GM12878 (cell line): ENCODE data around the gene VTI1A. TPM values are rescaled to one million over a fixed set of nuclear protein-coding genes. Genes with fewer than 3 reads are reported as not detected.

Source experiments
- ATAC-seq: fragments of 200-7000 bp; cut with Tn5 transposase; 3 replicates; pipeline ENCODE4 v1.9.1; 2020; ENCODE audit warnings: mild to moderate bottlenecking, moderate library complexity
- BruUV-seq: library from RNA; stranded (reverse); fragments of 400-500 nt; replicated peaks from 2 replicates; lab custom pipeline; 2021; lab: Mats Ljungman, UMichigan
- CTCF ChIA-PET: fragments of 300-600 bp; sonication (Branson Sonifier 250); formaldehyde crosslinking; extraction: SDS; loops from one replicate; lab custom pipeline; 2021; ENCODE audit warnings: inconsistent platforms; lab: Yijun Ruan, JAX
- POLR2A ChIA-PET: fragments of 350-600 bp; formaldehyde crosslinking; extraction: SDS; loops from one replicate; lab custom pipeline; 2021; ENCODE audit warnings: inconsistent platforms; lab: Charles Lee
- RAD21 ChIA-PET: fragments of 300-600 bp; sonication (Branson Sonifier 250); formaldehyde crosslinking; loops from one replicate; lab custom pipeline; 2023; ENCODE audit warnings: antibody characterized with exemption; ENCODE audit not compliant: unreplicated experiment; lab: Charles Lee
- SMC1A ChIA-PET: fragments of 300-600 bp; sonication (Branson Sonifier 250); formaldehyde crosslinking; loops from one replicate; lab custom pipeline; 2023; ENCODE audit not compliant: unreplicated experiment, uncharacterized antibody; lab: Charles Lee
- DNase-seq: peaks from one replicate; pipeline ENCODE4 v3.0.0-alpha.2; 2011; ENCODE audit warnings: low read depth, low spot score
- FAIRE-seq: peaks from 3 replicates; lab custom pipeline; 2011; peaks lifted over from hg19 to GRCh38; lab: Jason Lieb, UNC
- H2AFZ ChIP-seq: 2 replicates; pipeline ENCODE4 v1.6.0; 2011; ENCODE audit warnings: low read depth, low read length, control low read depth; ENCODE audit not compliant: control insufficient read depth
- H3K27ac ChIP-seq: 2 replicates; pipeline ENCODE4 v1.5.1; 2011; ENCODE audit warnings: control low read depth; ENCODE audit not compliant: control insufficient read depth, insufficient read depth
- H3K27me3 ChIP-seq, 2 experiments: replicated peaks in 1 of 2; 2 replicates each; pipeline versions ENCODE4 v1.6.0 to v1.6.1; 2011; ENCODE audit warnings: low read length in 1 of 2; ENCODE audit not compliant: control insufficient read depth in 2 of 2, insufficient read depth in 2 of 2
- H3K36me3 ChIP-seq, 2 experiments: 2 replicates each; pipeline ENCODE4 v1.5.1; 2011; ENCODE audit warnings: low read length in 1 of 2; ENCODE audit not compliant: control insufficient read depth in 2 of 2, insufficient read depth in 2 of 2
- H3K4me1 ChIP-seq: 2 replicates; pipeline ENCODE4 v1.6.1; 2011; ENCODE audit warnings: mild to moderate bottlenecking, low read length, moderate library complexity, mixed read lengths; ENCODE audit not compliant: control insufficient read depth, insufficient read depth
- H3K4me2 ChIP-seq: 2 replicates; pipeline ENCODE4 v1.6.0; 2011; ENCODE audit warnings: control low read depth; ENCODE audit not compliant: control insufficient read depth, insufficient read depth
- H3K4me3 ChIP-seq: fragments of 200-600 bp; sonication (generic); 2 replicates; pipeline ENCODE4 v1.5.1; 2016
- H3K79me2 ChIP-seq: 2 replicates; pipeline ENCODE4 v1.6.0; 2011; ENCODE audit warnings: low read length; ENCODE audit not compliant: control insufficient read depth, insufficient read depth
- H3K9ac ChIP-seq: 2 replicates; pipeline ENCODE4 v1.8.0; 2011; ENCODE audit warnings: low read length, control low read depth, mixed read lengths; ENCODE audit not compliant: control insufficient read depth, insufficient read depth
- H3K9me3 ChIP-seq: replicated peaks from 3 replicates; pipeline ENCODE4 v1.5.1; 2011; ENCODE audit warnings: mild to moderate bottlenecking, low read length; ENCODE audit not compliant: control insufficient read depth, insufficient read depth
- H4K20me1 ChIP-seq: 2 replicates; pipeline ENCODE4 v1.6.0; 2011; ENCODE audit not compliant: control insufficient read depth, insufficient read depth
- ATF3 ChIP-seq: IDR thresholded peaks from 2 replicates; pipeline ENCODE4 v1.6.1; 2011; ENCODE audit warnings: low read depth, mild to moderate bottlenecking, low read length, moderate library complexity, borderline replicate concordance; ENCODE audit errors: extremely low read depth
- CEBPZ ChIP-seq: fragments of 150-350 bp; IDR thresholded peaks from 2 replicates; pipeline ENCODE4 v1.6.1; 2016; ENCODE audit warnings: low read depth, low read length
- CHD2 ChIP-seq: IDR thresholded peaks from 2 replicates; pipeline ENCODE4 v1.6.1; 2011; ENCODE audit warnings: low read depth, low read length, improper control_type of control experiment, borderline replicate concordance
- DPF2 ChIP-seq: fragments of 450-650 bp; IDR thresholded peaks from 2 replicates; pipeline ENCODE4 v1.6.1; 2017; ENCODE audit warnings: mild to moderate bottlenecking
- ESRRA ChIP-seq: IDR thresholded peaks from 2 replicates; pipeline ENCODE4 v1.6.1; 2012; ENCODE audit warnings: mild to moderate bottlenecking, low read length, improper control_type of control experiment
- KLF5 ChIP-seq: fragments of 450-650 bp; IDR thresholded peaks from 2 replicates; pipeline ENCODE4 v1.6.1; 2014; ENCODE audit warnings: mild to moderate bottlenecking; ENCODE audit not compliant: partially characterized antibody
- RBBP5 ChIP-seq: fragments of 200-600 bp; sonication (generic); conservative IDR thresholded peaks from 2 replicates; pipeline ENCODE4 v1.6.1; 2016
- RELA ChIP-seq: fragments of 450-650 bp; IDR thresholded peaks from 2 replicates; pipeline ENCODE4 v1.8.0; 2014; ENCODE audit warnings: borderline replicate concordance; ENCODE audit not compliant: partially characterized antibody
- RELB ChIP-seq: fragments of 450-650 bp; IDR thresholded peaks from 2 replicates; pipeline ENCODE4 v1.6.1; 2017; ENCODE audit warnings: low read depth, mild to moderate bottlenecking, moderate library complexity
- SIN3A ChIP-seq: IDR thresholded peaks from 2 replicates; pipeline ENCODE4 v1.6.1; 2012; ENCODE audit warnings: low read depth, low read length, improper control_type of control experiment
- ZNF274 ChIP-seq: IDR thresholded peaks from one replicate; pipeline ENCODE4 v1.8.0; 2011; ENCODE audit not compliant: insufficient read length, insufficient read depth
- ZSCAN29 ChIP-seq: fragments of 450-650 bp; IDR thresholded peaks from 2 replicates; pipeline ENCODE4 v1.6.1; 2017; ENCODE audit warnings: mild to moderate bottlenecking, moderate library complexity
- WGBS: methylation state at CpG from one replicate; pipeline ENCODE4 v1.1.6; 2016; ENCODE audit warnings: low lambda C conversion rate; ENCODE audit not compliant: insufficient replicate concordance, insufficient coverage; ENCODE audit errors: missing lambda C conversion rate; 5-methylcytosine and 5-hydroxymethylcytosine counted together
- in situ Hi-C: fragments of 300-500 bp; cut with MboI; formaldehyde crosslinking; loops from 9 replicates; pipeline ENCODE4 v1.14.3; 2018; ENCODE audit warnings: mixed read lengths
- intact Hi-C: fragments of 100-400 bp; cut with micrococcal nuclease; formaldehyde crosslinking; loops from one replicate; pipeline ENCODE4 v1.14.2; 2022; ENCODE audit not compliant: unreplicated experiment
- polyA plus RNA-seq, 11 experiments: library from polyadenylated mRNA; depleted of rRNA in 4 of 11; unstranded in 6 of 11; stranded (reverse) in 5 of 11; fragments of >200 nt; fragmentation: Nextera tagmentation in 4 of 11; fragmentation: Illumina TruSeq in 1 of 11; extraction: Ambion mirVana in 4 of 11; extraction: Trizol in 1 of 11; gene quantifications; 1 replicate in 1 of 11; 2 replicates in 10 of 11; pipeline versions ENCODE4 v1.2.1 to v1.2.3, GENCODE V29; 2011 to 2016; ENCODE audit warnings: inconsistent platforms in 2 of 11, missing spikeins in 2 of 11, low read depth in 1 of 11
- total RNA-seq, 4 experiments: library from RNA; depleted of rRNA in 3 of 4; stranded (reverse); fragments of >200 nt in 3 of 4; fragmentation: Illumina TruSeq in 1 of 4; extraction: Trizol in 1 of 4; gene quantifications; 2 replicates each; pipeline versions ENCODE4 v1.2.1 to v1.2.3, GENCODE V29; 2013 to 2021

The VTI1A gene
- total and polyA plus RNA-seq, 10 of the 15 experiments (the other 5 are each of a cell fraction or from before 2014, with no cell fraction given): 12.4 to 43.2 (median 27.5) TPM

GRCh38 chr10:112679392-112679791 is 232.4 kb downstream of the VTI1A start:
- FAIRE-seq (no peak), DNase-seq (no peak), ATAC-seq (no peak)
- in situ Hi-C loops: no loop called here
- TF ChIP-seq CEBPZ (no peak), DPF2 (no peak), KLF5 (no peak), ZNF274 (no peak), SIN3A (no peak), RELA (no peak), RBBP5 (no peak), RELB (no peak), ATF3 (no peak), ZSCAN29 (no peak), CHD2 (no peak), ESRRA (no peak)
- H3K9ac ChIP-seq: no peak overlapping the region
- H3K27ac ChIP-seq: no peak overlapping the region
- H3K36me3 ChIP-seq: no peaks in the 10 kb centered on the region; a peak in 1 of 4 replicates
- intact Hi-C loops: no loop called here
- ChIA-PET POLR2A (no interaction called here), RAD21 (no interaction called here), CTCF (no interaction called here), SMC1A (interaction anchor here (1.4 kb wide), 1 partner anchor 10 kb away, joined by 3 read pairs; no protein-coding TSS in a partner anchor)
- H3K9me3 ChIP-seq: no peaks in the 10 kb centered on the region
- no peak overlapping the region for H3K4me2 ChIP-seq
- no peaks in the 10 kb centered on the region for H3K79me2 ChIP-seq
- H2AFZ ChIP-seq: no peak overlapping the region
- no peaks in the 10 kb centered on the region for H4K20me1 ChIP-seq
- no peaks in the 10 kb centered on the region for H3K27me3 ChIP-seq
- WGBS: 100% methylated on average over 2 of the region's 2 CpGs
- H3K4me1 ChIP-seq: no peaks in the 10 kb centered on the region
- BruUV-seq: no TSS peak
- H3K4me3 ChIP-seq: no peak overlapping the region
